HuH-7.5 (cell line): ENCODE measurements around the gene CTXND1.
A peak's percentile ranks its signal among the peaks of the same experiment; 100 is the strongest.
"Not testable (repeated sequence)": the region's sequence is repeated elsewhere in the genome, so short reads cannot be mapped to it uniquely, and the experiment has no call there.

Source experiments
- DNase-seq: peaks from one replicate; pipeline ENCODE4 v3.0.0; 2011; ENCODE audit warnings: low spot score

The CTXND1 gene

GRCh38 chr15:80252121-80252518 is at the start of gene CTXND1:
TSS of gene CTXND1 (minus strand) at chr15:80252213. CDS start at chr15:80201949, 50,264 bp downstream.
- peak; percentile 72 for DNase-seq

- no peak for DNase-seq
Measured at GRCh38 chr15:80301472-80301871, 49.5 kb upstream of the CTXND1 start.

DNA sequence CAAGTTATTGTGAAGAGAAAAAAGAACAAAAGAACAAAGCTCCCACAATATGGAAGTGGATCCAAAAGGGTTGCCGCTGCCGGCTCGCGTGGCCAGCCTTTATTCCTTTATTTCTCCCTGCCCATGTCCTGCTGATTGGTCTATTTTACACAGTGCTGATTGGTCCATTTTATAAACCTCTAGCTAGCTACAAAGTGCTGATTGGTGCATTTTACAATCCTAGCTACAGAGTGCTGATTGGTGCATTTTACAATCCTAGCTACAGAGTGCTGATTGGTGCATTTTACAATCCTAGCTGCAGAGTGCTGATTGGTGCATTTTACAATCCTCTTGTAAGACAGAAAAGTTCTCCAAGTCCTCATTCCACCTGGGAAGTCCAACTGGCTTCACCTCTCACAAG is 43.8 kb upstream of the CTXND1 start:
- not testable (repeated sequence) for DNase-seq

- no peak for DNase-seq
Measured at GRCh38 chr15:80292079-80292478, 40.1 kb upstream of the CTXND1 start.

DNA sequence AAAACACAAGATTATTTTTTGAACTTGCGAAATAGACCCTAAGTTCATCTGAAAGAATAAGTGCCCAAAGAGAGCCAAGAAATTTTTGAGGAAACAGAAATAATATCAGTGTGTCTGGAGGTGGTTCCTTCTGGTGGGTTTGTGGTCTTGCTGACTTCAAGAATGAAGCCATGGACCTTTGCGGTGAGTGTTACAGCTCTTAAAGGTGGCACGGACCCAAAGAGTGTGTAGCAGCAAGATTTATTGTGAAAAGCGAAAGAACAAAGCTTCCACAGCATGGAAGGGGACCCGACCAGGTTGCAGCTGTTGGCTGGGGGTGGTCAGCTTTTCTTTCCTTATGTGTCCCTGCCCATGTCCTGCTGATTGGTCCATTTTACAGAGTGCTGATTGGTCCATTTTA is 38.9 kb upstream of the CTXND1 start:
- not testable (repeated sequence) for DNase-seq

- no peak for DNase-seq
Measured at GRCh38 chr15:80289528-80290495, 37.8 kb upstream of the CTXND1 start.

GRCh38 chr15:80288131-80288530 is 36.1 kb upstream of the CTXND1 start:
- DNase-seq: no peak

DNA sequence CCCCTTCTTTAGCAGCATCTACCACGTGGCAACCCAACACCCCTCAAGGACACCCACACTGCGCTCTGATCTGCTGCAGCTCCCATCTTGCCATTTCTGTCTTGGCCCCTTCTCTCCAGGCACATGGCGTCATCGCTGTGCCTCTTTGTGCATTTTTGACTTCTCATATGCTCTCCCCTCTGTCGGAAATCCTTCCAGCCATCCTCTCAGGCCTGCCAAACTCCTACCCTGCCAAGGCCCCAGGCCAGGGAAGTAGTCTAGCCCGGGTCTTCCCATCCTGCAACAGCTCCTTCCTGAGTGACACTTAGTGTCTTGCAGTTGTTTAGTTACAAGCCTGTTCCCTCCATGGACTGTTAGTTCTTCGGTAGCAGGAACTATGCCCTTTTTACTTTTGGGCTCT is 34.0 kb upstream of the CTXND1 start:
- no peak for DNase-seq

- DNase-seq: no peak
Measured at GRCh38 chr15:80285379-80285778, 33.4 kb upstream of the CTXND1 start.

DNA sequence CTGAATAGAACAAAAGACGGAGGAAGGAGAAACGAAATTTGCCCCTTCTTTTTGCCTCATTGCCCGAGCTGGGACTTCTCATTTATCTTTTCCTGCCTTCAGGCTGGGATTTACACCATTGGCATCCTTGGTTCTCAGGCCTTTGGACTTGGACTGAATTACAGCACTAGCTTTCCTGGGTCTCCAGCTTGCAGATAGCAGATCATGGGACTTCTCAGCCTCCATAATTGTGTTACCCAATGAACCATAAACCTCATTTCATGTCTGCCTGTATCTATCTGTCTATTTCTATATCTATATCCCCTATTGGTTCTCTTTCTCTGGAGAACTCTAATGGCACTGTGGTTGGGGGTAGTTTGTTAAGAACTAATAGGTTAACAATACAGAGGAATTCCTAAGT is 31.5 kb upstream of the CTXND1 start:
- DNase-seq: no peak

DNA sequence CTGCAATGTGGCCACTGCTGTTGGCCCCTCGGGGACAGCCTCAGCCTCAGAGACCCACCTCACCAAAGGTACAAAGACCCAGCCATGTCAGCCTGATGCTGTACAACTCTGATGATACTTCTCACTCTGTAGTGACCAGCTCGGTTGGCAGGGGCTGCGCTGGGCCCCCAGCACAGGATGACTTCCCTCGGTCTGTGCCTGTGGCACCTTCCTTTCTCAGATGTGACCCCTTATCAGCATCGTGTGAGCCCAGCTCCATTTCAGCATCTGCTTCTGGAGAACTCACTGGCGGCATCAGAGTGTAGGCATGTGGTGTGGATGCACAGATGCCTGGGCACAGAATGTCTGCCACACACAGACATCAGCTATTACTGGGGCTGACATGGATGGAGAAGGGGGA is 25.1 kb upstream of the CTXND1 start:
- DNase-seq: no peak

GRCh38 chr15:80275961-80276360 is 23.9 kb upstream of the CTXND1 start:
- no peak for DNase-seq

GRCh38 chr15:80274996-80275395 is 23.0 kb upstream of the CTXND1 start:
- no peak for DNase-seq

GRCh38 chr15:80274554-80274953 is 22.5 kb upstream of the CTXND1 start:
- DNase-seq: no peak

DNA sequence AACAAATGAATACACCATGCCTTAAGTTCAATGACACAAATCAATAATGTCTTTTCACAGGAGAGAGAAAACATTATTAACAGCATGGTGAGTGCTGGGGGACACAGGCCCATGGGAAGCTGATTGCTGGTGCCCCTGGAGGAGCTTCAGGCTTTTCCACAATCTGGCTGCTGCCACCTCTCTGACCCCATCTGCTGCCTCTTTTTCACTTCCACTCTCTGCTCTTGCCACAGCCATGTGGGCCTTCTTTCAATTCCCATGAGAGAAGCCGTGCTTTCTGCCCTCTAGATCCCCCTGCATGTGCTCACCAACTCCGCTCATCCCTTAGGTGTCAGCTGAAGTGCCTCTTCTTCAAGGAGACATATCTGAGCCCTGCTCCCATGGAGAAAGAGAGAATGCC is 21.0 kb upstream of the CTXND1 start:
- DNase-seq: no peak

GRCh38 chr15:80270472-80270871 is 18.5 kb upstream of the CTXND1 start:
- no peak for DNase-seq

DNA sequence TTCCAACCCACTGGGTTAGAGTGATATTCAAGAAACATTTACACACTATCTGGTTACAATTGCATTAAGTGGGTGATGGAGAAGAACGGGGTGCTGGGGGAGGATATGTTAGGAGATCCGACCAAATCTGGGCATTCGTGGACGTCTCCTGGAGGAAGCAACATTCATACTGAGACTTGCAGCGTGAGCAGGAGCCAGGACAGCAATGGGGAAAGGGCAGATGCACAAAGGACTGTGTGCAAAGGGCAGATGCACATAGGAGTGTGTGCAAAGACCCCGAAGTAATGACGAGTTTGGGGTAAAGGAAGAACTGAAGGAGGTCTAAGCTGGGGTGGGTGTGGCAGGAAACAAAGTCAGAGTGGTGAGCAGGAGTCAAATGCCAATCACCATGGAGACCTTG is 16.1 kb upstream of the CTXND1 start:
- no peak for DNase-seq

DNA sequence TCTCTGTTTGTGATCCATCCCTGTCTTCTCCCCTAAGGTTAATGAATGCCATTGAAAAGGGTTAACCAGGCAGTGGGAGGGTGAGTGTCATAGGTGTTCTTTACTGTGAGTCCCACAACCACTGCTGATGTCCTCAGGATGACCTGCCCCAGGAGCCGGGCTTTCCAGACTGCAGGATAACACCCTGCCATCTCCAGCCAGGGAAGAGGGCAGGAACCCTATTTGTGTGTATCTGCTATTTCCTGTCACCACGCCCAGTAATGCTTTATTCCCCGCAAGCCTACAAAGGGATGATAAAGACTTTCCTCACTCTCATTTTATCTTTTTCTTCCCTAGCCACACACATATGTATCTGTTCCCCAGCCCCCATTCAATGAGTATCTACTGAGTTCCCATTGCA is 15.6 kb upstream of the CTXND1 start:
- DNase-seq: no peak

GRCh38 chr15:80266745-80267144 is 14.7 kb upstream of the CTXND1 start:
- no peak for DNase-seq

DNA sequence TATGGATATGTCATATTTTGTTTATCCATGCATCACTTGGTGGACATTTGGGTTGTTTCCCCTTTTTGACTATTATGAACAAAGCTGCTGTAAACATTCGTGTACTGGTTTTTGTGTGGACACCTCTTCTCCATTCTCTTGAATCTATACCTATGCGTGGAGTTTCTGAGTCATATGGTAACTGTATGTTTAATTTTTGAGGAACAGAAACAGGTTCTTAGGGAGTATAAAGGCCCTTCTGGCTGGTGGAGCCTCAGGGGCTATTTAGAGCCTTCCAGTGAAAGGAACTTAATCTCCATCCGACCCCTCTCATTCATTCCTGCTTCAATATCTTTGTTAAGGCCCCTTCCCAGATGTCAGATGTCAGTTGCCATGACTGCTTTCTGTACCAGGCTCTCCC is 14.1 kb upstream of the CTXND1 start:
- no peak for DNase-seq

DNA sequence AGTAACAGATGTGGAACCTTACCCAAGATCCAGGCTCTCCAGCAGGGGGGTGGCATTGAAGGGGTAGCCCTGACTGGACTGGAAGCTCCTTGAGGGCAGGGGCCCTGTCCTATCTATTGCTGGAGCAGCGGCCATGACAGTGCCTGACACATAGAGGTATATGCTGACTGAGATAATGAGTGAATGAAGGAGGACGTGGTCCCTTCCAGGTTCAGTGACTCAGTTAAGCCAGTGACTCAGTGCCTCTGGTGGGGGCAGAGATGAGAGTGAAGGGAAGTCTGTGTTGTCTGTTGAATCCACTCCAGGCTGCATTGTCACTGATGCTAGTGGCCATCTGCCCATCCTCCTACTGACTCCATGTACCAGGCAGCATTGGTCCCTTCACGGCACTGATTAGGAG is 13.0 kb upstream of the CTXND1 start:
- DNase-seq: no peak

DNA sequence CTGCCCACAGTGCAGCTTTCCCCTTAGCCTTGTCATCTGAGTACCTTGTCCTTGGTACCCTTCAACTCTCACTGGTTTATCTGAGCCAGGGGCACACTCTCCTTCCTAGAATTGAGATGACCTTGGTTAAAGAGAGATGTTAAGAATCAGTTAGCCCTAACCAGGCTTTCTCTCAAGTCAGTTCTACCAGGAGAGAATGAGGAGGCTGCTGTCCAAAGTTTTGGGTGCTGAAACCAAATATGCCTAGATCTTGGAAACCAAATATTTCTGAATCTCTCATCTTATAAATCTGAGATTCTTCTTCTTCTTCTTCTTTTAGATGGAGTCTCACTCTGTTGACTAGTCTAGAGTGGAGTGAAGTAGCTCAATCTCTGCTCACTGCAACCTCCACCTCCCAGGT is 12.0 kb upstream of the CTXND1 start:
- no peak for DNase-seq

GRCh38 chr15:80260551-80260950 is 8.5 kb upstream of the CTXND1 start:
- DNase-seq: no peak

DNA sequence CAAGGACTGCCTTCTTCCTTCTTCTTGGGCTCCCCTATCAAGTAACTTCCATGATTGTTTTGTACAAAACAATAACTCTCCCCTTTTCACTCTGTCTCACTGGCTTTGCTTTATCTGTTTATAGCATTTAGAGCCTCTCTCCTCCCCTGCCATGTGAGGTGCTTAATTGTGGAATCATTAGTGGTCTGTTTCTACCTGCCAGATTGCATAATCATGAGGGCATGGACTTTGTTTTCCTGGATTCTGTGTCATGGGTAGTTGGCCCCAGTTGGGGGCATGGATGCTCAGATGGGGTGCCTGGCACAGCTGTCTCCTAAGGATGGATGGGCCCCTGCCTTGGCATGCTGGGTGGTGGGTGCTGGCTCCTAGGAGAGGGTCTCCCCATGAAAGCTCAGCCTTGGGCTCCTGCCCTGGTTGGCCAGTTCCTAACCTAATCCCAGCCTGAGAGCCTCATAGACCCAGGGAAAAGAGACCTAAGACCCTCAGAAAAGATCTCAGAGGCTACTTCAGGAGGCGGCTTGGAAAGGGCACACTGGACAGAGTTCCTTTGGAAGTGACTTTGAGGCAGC is 8.0 kb upstream of the CTXND1 start:
- DNase-seq: no peak
